DMS114 treated with DMSO at 0.1 percent for 48 hours (cell line): ENCODE data around the gene RRAGC.
"Not testable (repeated sequence)": the region's sequence is repeated elsewhere in the genome, so short reads cannot be mapped to it uniquely, and the experiment has no call there.

Experiments
- DNase-seq: peaks from one replicate; lab custom pipeline; 2025; ENCODE audit not compliant: unreplicated experiment; lab: John Stamatoyannopoulos, UW

The RRAGC gene

DNA sequence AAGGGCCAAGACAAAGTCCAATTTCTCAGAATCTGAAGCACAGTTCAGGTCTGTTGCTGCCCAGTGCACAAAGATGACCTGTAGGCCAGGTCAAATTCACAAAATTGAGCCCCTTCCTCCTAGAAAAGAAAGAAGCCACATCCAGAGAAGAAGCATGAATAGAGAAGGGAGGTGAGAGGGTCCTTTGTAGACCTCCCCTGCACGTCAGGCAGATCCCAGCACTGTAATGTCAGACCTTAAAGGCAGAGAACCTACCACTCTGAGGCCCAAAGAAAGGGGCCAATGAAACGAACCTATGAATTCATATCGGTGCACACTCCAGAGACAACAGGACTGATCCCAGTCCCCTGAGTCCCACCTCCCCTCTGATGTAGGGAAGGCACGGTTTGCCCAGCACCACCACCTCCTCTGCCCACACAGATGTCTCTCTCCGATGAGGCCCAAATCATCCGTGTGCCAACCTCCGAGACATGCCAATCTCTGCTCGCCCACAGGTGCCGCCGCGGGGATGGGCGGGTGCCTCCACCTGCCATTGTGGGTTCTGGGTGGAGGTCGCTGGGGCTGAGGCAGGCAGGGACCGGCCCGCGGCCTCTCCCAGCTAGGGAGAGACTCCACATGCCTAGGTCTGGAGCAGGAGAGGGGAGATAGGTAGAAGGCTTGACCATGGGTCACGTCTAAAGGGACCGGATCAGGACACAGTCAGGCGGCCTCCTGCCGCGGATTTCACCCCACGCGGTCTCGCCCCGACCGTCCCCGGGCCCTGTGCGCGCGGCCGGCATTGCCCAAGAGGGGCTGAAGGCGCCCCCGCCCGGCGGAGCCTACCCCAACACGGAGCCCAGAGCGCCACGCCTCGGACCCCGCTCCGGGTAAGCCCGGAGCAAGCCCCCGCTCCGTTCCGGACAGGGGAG lies 42.1 kb downstream of the RRAGC start:
- no peak for DNase-seq

DNA sequence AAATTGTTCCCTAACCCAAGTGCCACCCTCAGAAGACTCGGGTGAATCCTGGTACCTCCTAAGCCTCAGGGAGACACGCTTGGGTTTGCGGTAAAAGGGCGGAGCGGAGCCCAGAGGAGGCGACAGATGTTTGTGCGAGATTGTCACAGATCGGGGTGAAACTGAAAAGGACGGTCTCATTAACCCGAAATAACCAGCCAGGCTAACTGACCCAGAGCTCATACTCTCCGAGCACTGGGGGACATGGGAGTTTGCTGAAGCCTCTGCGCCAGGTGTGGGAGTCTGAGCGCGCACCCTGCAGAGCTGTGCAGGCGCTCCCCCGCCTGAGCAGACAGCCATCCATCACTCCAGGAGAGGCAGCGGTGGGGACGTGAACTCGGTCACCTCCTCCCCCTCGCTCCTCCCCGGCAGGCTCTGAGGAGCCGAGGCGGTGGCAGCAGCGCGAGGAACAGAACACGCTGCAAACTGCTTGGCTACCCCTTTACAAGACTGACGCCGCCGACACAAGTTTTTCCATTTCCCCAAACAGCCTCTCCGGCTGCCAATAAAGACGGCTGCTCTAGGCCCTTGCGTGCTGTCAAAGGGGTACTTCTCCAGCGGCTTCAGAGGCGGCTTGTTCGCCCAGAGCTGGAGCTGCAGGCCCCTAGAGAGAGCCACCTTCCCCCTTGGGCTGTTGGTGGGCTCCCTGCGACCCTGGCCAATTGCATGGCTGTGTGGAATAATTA lies 43.5 kb downstream of the RRAGC start:
- no peak for DNase-seq

DNA sequence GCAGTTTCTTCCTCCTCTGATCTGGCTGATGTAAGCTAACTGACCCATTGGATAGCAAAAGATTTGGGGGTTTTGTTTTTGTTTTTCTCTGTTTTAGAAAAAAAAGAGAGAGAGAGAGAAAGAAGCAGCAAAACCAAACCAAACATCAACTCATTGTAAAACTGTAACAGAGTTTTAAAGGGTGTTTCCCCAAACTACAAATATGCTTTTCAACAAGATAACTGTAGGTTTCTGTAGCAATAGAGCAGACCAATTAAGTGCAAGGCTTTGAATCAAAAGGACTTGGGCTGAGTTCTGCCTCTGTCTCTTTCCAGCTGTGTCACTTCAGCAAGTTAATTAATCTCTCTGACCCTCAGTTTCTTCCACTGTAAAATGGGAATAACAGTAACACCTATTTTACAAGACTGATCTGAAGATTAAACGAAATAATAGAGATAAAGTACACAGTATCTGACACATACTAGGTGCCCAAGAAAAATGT lies 44.5 kb downstream of the RRAGC start:
- no peak for DNase-seq

DNA sequence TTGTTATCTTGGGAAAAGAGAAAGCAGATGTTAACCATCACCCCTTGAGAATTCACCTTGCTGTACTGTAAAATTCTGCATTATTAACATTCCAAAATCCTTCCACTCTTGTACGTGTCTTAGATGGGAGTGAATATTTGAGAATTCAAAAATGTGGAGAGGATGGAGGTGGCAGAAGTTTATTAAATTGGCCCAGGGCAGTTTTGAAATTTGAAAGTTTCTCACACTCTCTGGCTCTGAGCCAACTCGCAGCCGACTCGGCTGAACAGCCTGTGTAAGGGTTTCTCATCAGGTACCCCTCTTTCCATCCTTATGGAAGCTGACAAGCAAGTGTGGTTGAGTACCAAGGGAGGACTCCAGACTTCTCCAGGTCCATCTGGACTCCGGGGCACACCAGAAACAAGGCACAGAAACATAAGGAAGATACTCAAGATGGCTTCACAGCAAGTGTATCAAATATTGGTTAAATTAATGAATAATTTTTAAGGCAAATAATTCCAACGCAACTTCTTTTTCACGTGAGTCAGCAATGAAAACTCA lies 45.1 kb downstream of the RRAGC start:
- DNase-seq = no peak

DNA sequence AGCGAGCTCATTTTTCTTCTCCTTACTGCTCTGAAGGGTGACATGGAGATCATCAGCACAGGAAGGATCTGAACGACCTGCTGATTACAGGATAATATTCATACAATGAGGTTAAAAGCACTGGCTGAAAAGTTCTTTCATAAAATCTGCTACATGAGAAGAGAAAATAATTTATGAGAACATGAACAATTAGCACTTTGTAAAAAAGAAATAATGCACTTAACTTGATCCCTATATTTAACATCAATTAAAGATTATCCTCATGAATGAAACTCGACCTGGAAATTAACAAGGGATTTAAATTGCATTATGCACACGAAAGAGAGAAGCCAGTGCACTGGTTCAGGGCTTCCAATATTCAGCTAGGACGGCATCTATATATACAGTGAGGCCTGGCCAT lies 46.6 kb downstream of the RRAGC start:
- DNase-seq = no peak

DNA sequence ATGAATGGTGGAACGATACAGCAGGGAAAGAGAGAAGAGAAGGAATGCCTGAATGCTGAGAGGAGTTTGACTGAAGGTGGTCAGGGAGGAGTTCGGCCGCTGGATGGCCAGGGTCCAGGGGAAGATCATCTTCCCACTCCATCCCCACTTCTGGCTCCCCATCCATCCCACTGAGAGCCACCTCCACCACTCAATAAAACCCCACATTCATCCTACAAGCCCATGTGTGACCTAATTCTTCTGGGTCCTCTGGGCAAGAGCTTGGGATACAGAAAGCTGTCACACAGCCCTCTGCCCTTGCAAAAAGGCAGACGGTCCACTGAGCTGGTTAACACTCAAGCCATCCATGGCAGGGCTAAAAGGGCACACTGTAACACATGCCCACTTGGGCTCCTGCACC lies 48.1 kb downstream of the RRAGC start:
- not testable (repeated sequence) for DNase-seq

DNA sequence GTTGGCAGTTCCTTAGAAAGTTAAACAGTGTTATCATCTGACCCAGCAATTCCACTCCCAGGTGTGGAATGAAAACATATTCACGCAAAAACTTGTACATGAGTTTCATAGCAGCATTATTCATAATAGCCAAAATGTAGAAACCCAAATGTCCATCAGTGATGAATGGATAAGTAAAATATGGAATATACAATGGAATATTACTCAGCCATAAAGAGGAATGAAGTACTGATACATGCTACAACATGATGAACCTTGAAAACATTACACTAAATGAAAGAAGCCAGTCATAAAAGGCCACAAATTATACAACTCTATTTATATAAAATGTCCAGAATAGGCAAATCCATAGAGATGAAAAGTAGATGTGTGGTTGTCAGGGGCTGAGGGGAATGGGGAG lies 53.5 kb downstream of the RRAGC start:
- no peak for DNase-seq

DNA sequence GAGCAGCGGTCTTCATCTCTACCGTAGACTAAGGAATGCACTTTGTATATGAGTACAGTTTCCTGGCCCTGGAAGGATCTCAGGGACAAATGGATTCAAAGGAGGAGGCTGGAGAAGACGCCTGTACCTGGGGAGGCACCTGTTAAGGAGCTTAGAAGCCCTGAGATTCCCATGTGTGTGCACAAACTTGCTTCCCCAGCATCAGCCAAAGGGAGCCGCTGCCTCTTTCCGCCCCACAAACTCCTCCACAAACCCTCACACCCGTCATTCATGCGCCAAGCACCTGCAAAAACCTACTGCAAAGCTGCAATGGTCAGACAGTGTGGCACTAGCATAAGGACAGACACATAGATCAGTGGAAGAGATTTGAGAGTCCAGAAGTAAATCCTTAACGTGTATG lies 54.5 kb downstream of the RRAGC start:
- no peak for DNase-seq

DNA sequence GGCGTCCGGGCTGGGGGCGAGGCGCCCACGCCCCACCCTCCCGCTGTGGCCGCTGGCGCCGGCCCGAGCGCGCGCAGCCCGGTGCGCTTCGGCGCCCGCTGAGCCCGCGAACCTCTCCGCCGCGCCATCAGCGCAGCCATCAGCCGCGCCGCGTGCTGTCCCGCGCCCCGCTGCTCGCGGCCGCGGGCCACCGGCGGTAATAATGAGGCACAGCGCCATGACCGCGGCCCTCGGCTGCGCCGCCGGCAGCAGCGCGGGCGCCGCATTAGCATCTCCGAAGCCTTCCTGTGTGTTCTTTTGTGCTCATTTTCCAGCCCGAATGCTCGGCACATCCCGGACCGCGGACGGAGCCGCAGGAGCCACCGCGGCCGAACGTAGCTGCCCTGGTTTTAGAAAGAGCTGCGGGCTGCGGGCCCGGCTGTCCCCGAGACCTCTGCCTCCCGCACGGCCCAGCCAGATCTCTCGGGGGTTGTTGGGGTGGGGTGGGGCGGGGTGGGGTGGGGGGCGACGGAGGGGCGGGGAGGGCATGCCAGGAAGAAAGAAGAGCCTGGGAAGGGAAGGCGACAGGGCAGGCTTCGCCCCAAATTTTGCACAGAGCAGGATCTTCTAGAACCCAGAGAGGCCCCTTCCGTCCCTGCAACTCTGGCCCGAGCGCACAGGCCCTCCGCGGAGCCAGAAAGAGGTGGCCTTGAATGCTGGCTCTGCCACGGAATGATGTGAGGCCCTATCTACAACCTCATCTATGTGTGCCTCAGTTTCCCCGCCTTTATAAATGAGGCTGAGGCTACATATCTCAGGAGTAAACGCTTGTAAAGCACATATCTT lies 55.3 kb downstream of the RRAGC start:
- no peak for DNase-seq

DNA sequence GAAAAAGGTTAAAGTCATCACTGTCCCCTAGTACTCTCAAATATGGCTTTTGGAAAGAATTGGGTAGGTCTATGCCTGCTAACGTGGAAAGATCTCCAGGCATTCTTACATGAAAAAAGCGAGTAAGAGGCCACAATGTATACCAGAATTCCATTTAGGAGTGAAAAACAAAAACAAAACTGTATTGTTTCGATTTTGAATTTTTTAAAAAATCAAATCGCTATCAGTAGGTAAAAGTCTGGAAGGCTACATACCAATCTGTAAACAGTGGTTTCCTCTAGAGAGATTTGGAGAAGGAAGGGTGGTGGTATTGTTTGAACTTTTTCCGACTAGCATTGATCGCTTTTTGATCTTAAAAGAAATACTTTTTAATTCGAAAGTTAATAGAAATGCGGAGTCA lies 55.9 kb downstream of the RRAGC start:
- no peak for DNase-seq

DNA sequence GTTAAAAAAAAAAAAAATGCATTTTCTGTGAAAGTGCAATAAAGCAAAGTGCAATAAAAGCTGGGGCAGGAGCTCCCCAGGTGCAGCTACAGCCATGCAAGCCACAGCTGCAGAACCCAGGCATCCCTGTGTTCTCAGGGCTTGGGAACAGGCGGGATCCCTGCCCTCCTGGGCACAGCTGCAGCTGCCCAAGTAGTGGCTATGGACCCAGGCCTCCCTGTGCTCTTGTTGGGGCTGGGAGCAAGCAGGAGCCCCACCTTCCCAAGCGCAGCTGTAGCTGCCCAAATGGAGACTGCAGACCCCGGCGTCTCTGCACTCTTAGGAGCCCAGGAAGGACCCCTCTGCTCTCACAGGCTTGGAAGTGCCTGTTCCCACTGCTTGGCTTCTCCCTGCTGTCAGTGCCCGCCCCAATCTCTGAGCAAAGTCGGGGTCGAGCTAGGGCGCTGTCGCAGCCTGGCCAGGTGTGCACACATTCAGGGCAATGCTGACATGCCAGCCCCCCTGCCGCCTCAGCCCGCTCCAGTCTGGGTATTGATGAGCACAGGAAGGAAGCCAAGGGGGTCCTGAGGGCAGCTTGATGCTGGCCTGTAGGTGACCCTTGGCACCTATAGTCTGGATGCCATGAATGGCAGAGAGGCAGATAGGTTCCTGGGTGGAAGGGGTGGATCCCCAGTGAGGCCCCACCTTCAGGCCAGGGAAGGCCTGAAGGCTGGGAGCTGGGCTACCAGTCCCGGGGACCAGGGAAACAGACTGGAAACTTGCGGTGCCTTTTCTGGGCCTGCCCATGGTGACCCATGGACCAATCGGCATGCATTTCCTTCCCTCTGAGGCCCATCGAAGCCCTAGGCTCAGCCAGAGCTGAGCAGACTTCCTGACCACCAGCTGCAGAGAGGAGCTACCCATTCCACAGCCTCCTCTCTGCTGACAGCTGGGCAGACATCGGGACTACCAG lies 58.6 kb downstream of the RRAGC start:
- DNase-seq = no peak

DNA sequence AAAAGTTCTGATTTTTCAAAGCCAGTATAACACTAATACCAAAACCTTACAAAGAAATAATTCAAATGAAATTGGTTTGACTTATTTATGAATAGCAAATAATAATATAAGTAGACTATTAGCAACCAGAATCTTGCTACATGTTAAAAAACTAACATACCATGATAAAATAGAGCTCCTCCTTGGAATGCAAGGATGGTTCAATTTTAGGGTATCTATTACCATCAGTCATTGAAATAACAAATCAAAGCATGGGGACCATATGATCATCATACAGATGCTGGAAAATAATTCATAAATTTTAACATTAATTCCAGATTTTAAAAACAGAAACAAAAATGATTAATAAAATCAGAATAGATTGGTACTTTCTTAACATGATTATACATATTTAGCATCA lies 66.3 kb downstream of the RRAGC start:
- DNase-seq = no peak

DNA sequence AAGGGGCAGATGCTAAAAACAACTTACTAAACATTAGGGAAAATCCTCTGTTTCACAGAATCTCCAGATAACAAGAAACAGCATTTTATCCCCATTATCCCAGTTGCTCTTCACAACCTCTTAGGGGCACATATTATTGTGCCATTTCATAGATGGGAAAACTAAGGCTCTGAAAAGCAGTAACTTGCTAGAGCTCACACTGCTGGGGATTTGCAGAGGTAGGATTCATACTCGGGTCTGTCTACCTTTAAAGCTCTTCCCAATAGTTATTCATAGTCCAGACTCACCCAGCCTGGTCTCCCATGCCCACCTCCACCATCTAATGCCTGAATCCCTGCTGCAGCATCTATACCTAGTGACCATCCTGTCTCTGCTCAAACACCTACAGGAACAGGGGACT lies 67.7 kb downstream of the RRAGC start:
- no peak for DNase-seq

DNA sequence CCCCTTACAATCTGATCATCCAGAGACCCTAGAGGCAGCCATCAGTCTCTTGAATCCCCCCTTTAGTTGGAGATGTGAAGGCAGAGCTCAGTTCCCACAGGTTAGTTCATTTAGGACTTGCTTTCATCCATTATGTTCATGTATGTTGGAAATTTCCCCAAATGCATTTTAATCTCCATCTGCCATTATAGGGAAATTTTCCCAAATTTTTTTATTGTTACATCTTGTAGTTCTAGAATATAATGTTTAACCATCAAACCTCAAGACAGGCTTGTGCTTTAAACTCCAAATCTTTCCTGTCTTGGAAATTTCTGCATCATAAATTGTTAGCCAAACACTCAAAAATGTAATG lies 68.4 kb downstream of the RRAGC start:
- DNase-seq = no peak

DNA sequence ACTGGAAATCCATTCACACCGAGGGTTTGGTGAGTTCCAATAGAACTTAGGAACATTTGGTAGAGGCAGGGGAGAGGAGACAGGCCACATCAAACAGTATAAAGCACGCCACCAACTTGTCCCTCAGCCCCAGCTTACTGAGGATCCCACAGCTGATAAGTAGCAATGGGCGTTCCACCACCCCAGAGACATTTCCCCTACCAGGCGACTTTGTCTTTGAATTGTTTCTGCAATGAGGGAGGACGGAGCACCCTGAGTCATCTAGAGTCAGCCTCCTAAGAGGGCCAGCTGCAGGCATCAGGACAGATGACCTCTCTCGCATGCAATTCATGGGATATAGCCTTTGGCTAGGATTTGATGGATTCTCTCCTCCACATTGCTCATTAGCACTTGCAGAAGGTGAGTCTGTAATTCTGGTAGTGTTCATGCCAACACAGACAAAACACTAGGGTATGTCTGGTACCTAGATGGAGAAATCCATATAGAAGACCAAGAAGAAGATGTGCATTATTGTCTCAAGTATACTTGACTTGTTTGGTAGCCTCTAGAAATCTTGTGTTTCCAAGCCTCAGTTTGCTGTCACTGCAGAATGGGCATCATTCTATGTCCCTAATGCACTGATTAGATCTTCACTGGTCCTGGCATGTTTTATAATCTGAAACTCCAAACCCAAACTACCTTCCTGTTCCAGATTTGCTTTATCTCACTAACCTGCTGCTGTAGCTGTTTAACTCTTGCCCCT lies 69.0 kb downstream of the RRAGC start:
- DNase-seq = no peak

DNA sequence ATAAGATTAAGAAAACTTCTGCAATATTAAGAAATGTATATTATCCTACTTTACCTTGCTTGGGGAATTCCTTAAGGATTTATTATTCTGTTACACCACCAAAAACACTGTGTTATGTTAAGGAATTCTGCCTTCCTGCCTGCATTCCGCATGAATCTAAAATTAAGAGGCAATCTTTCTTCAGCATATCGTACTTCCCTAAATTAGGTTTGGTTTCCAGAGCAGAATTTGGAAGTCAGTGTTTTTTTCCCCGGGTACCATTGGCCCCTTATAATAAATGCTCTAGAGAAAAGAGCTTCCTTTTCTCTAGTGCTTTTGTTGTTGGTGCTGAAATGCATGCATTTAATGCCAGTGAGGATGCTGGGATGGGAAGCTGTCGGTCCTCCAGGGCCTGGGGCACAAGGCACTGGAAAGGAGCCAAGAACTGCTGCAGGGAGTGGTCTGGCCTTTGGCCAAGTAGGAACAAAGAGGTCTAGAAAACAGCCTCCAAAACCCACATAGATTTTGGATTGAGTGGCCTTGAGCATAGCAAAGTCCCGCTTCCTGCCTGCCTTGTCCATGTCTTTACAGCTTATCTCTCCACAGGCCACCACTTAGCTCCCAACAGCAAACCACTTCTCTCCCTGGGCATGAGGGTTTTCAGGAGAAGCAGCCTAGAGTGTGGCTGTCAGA lies 69.9 kb downstream of the RRAGC start:
- DNase-seq = no peak

DNA sequence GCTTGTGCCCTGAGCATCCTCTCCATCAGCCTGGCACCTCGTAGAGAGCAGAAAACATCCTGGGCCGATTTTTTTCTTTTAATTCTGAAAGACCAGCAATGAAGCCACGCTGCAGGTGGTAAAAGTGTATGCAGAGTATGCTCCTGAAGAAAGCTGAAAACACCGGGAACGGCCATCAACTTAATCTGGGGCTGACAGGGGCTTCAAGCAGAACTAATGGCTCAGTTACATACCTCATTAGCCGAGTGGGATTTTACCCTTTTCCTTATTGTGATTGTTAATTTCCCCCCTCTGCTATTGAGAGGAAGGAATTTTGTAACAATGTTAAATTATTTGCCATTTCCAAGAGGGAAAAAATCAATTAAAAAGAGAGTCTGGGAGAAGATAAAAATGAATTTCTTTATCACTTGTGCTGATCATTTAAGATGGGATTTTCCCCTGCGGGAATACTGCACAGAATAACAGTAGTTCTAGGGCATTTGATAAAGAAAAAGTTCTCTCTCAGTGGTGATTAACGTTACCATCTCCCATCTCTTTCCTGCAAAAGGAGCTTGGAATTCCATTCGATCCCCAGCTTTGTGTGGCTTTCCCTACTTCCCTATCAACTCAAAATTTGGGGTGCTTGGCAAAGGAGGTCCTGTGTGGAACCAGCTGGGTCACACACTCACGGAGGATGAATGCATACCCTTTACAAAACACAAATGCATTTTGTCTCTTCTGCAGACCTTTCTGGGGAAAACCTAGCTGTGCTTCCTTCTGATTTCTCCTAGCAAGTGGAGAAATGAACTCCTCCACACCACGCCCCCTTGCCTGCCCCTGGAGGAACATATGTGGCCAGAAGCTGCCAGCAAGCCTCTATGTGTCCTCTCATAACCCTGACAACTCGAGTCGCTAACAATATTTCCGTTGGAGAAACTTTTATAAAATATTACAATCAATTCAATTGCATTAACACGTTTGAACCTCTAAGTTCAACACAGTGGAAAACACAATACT lies 70.9 kb downstream of the RRAGC start:
- DNase-seq = no peak
